ENCODE results near the gene PCCA. TPM values are rescaled to one million over a fixed set of nuclear protein-coding genes. Genes with fewer than 3 reads are reported as not detected.
A peak's percentile ranks its signal among the peaks of the same experiment; 100 is the strongest.

Gene PCCA
- total and polyA plus RNA-seq, 4 experiments from 2014 or later: 4.4 to 9.7 (median 7.4) TPM

DNA sequence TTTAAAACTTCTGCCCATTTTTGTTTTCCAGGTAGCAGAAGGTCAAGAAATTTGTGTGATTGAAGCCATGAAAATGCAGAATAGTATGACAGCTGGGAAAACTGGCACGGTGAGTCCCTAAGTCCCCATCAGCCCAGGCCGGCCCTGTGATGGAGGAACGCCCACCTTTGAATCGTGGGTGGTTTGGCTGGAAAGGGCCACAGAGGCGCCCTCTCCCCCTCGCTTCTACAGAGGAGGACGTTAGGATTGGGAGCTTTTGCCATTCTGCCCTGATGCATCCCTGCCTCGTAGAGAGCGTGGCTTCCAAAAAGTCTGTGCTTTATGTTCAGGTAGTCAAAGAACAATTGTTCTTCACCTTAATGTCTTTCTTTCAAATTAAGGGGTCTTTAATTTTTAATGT, 438.8 kb downstream of the PCCA start:
- H3K9me3 ChIP-seq (ENCODE audit: control insufficient read depth in 1 of 2, low read length in 2 of 2): no peaks in the 10 kb centered on the region
- H3K27me3 ChIP-seq (ENCODE audit: insufficient read depth, low read length): no peaks in the 10 kb centered on the region
- Mint-ChIP-seq H3K4me3 (no peak overlapping the region), H3K36me3 (peaks cover 7 to 18% of the 10 kb centered on the region in 2 donors), H3K4me1 (peaks cover under 1 to 7% (median 1%) of the 10 kb centered on the region in 4 donors), H3K27me3 (no peaks in the 10 kb centered on the region), H3K27ac (no peak overlapping the region), H3K9me3 (no peaks in the 10 kb centered on the region)
- H3K4me3 ChIP-seq (ENCODE audit: low read length in 2 of 2): no peak overlapping the region
- no peaks in the 10 kb centered on the region for H3K36me3 ChIP-seq (ENCODE audit: insufficient read depth, low read length)
- no peaks in the 10 kb centered on the region for H3K4me1 ChIP-seq (ENCODE audit: insufficient read depth, low read length)
- ChIA-PET POLR2A (ENCODE audit: partially characterized antibody) (no interaction called here), CTCF (ENCODE audit: partially characterized antibody) (no interaction called here)
- intact Hi-C loops (cut with micrococcal nuclease): no loop called here
- no peak for DNase-seq
- H3K27ac ChIP-seq (ENCODE audit: low read depth, low read length): no peak overlapping the region

GRCh38 chr13:100528353-100528752, 439.5 kb downstream of the PCCA start:
- no peaks in the 10 kb centered on the region for H3K27me3 ChIP-seq (ENCODE audit: insufficient read depth, low read length)
- H3K27ac Mint-ChIP-seq: peak overlapping the region in 1 of 7 donors; percentile 35
- H3K27me3 Mint-ChIP-seq: no peaks in the 10 kb centered on the region
- H3K9me3 ChIP-seq (ENCODE audit: control insufficient read depth in 1 of 2, low read length in 2 of 2): no peaks in the 10 kb centered on the region
- H3K4me3 Mint-ChIP-seq: no peak overlapping the region
- no peaks in the 10 kb centered on the region for H3K4me1 ChIP-seq (ENCODE audit: insufficient read depth, low read length)
- H3K4me1 Mint-ChIP-seq: peaks cover 0 to 3% (median under 1%) of the 10 kb centered on the region in 4 donors
- H3K4me3 ChIP-seq (ENCODE audit: low read length in 2 of 2): no peak overlapping the region
- peaks cover 7 to 18% of the 10 kb centered on the region in 2 donors for H3K36me3 Mint-ChIP-seq
- CTCF ChIA-PET (ENCODE audit: partially characterized antibody): no interaction called here
- no peaks in the 10 kb centered on the region for H3K9me3 Mint-ChIP-seq
- H3K27ac ChIP-seq (ENCODE audit: low read depth, low read length): no peak overlapping the region
- no peaks in the 10 kb centered on the region for H3K36me3 ChIP-seq (ENCODE audit: insufficient read depth, low read length)
- POLR2A ChIA-PET (ENCODE audit: partially characterized antibody): no interaction called here
- intact Hi-C loops (cut with micrococcal nuclease): no loop called here
- DNase-seq: no peak

- CTCF ChIA-PET (ENCODE audit: partially characterized antibody): no interaction called here
- no peak overlapping the region for H3K27ac Mint-ChIP-seq
- no peaks in the 10 kb centered on the region for H3K9me3 Mint-ChIP-seq
- Histone ChIP-seq H3K27ac (ENCODE audit: low read depth, low read length) (no peak overlapping the region), H3K4me1 (ENCODE audit: insufficient read depth, low read length) (no peaks in the 10 kb centered on the region), H3K4me3 (ENCODE audit: low read length in 2 of 2) (no peak overlapping the region), H3K27me3 (ENCODE audit: insufficient read depth, low read length) (no peaks in the 10 kb centered on the region), H3K9me3 (ENCODE audit: control insufficient read depth in 1 of 2, low read length in 2 of 2) (no peaks in the 10 kb centered on the region), H3K36me3 (ENCODE audit: insufficient read depth, low read length) (no peaks in the 10 kb centered on the region)
- POLR2A ChIA-PET (ENCODE audit: partially characterized antibody): no interaction called here
- DNase-seq: no peak
- no peaks in the 10 kb centered on the region for H3K27me3 Mint-ChIP-seq
- peaks cover 7 to 18% of the 10 kb centered on the region in 2 donors for H3K36me3 Mint-ChIP-seq
- intact Hi-C loops (cut with micrococcal nuclease): no loop called here
- H3K4me1 Mint-ChIP-seq: peaks cover 0 to 3% (median under 1%) of the 10 kb centered on the region in 4 donors
- H3K4me3 Mint-ChIP-seq: no peak overlapping the region
Measured at GRCh38 chr13:100528820-100529219, 439.9 kb downstream of the PCCA start.

DNA sequence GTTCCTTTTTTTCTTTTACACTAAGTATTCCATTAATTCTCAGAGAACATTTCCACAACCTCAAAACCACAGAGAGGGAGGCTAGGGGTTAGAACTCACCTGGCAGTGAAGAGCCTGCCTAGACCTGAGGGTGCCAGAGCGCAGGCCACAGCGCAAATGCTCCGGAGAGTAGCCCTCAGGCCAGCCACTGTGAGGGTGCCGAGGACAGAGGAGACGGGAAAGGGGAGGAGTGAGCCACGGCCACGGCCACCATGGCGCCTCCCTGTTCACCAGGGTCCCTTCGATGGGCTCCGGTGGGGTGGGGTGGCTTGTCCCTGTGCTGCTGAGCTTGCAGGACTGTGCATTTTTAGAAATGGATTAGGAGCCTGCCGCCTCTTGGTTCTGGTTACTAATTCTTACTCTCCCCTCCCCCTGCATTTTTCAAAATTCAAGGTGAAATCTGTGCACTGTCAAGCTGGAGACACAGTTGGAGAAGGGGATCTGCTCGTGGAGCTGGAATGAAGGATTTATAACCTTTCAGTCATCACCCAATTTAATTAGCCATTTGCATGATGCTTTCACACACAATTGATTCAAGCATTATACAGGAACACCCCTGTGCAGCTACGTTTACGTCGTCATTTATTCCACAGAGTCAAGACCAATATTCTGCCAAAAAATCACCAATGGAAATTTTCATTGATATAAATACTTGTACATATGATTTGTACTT, 440.9 kb downstream of the PCCA start:
- no peak for DNase-seq
- peak overlapping the region in 1 of 7 donors; percentile 26 for H3K27ac Mint-ChIP-seq
- intact Hi-C loops (cut with micrococcal nuclease): no loop called here

DNA sequence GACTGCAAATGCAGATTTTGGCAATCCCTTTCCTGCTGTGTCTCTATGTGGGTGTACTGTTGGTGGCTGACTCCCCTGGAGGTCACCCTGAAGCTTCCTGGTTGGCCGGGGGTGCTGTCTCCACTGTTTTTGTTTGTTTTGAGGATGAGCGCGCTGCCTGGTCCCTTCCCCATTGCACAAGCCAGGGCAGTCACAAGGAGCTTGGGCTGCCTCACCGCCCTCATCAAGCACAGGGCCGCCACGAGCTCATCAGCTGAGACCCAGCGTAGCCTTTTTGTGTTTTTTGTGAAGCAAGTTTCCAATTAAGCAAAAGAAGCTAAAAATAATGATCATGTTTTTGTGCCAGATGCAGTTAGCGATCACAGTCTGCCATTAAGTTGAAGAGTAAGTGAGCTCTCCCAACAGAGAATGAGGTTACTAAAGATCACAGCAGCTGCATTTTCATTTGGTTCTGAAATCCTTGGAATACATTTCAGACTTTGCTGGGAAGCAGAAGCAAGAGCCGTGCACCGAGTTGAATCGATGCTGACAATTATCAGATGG, 441.8 kb downstream of the PCCA start:
- POLR2A ChIA-PET (ENCODE audit: partially characterized antibody): no interaction called here
- H3K36me3 Mint-ChIP-seq: peaks cover 8 to 15% of the 10 kb centered on the region in 2 donors
- no peaks in the 10 kb centered on the region for H3K27me3 ChIP-seq (ENCODE audit: insufficient read depth, low read length)
- DNase-seq: no peak
- H3K9me3 ChIP-seq (ENCODE audit: control insufficient read depth in 1 of 2, low read length in 2 of 2): no peaks in the 10 kb centered on the region
- H3K4me1 ChIP-seq (ENCODE audit: insufficient read depth, low read length): no peaks in the 10 kb centered on the region
- intact Hi-C loops (cut with micrococcal nuclease): no loop called here
- CTCF ChIA-PET (ENCODE audit: partially characterized antibody): interaction anchor here (1.3 to 2.1 kb wide), 3 partner anchors 14 to 43 kb away, joined by 3 to 8 read pairs (median 3); no protein-coding TSS in a partner anchor
- no peaks in the 10 kb centered on the region for H3K27me3 Mint-ChIP-seq
- H3K9me3 Mint-ChIP-seq: no peaks in the 10 kb centered on the region
- H3K36me3 ChIP-seq (ENCODE audit: insufficient read depth, low read length): no peaks in the 10 kb centered on the region
- no peak overlapping the region for H3K27ac Mint-ChIP-seq
- no peak overlapping the region for H3K4me3 ChIP-seq (ENCODE audit: low read length in 2 of 2)
- H3K4me1 Mint-ChIP-seq: peaks cover 0 to 3% (median 0%) of the 10 kb centered on the region in 4 donors
- H3K4me3 Mint-ChIP-seq: no peak overlapping the region
- H3K27ac ChIP-seq (ENCODE audit: low read depth, low read length): no peak overlapping the region

More for the DNA sequence above, 440.9 kb downstream of the PCCA start:
- Histone ChIP-seq H3K4me1 (ENCODE audit: insufficient read depth, low read length) (no peaks in the 10 kb centered on the region), H3K4me3 (ENCODE audit: low read length in 2 of 2) (no peak overlapping the region), H3K9me3 (ENCODE audit: control insufficient read depth in 1 of 2, low read length in 2 of 2) (no peaks in the 10 kb centered on the region), H3K36me3 (ENCODE audit: insufficient read depth, low read length) (no peaks in the 10 kb centered on the region), H3K27ac (ENCODE audit: low read depth, low read length) (no peak overlapping the region), H3K27me3 (ENCODE audit: insufficient read depth, low read length) (no peaks in the 10 kb centered on the region)
- H3K9me3 Mint-ChIP-seq: no peaks in the 10 kb centered on the region
- H3K4me3 Mint-ChIP-seq: no peak overlapping the region
- H3K27me3 Mint-ChIP-seq: no peaks in the 10 kb centered on the region
- ChIA-PET CTCF (ENCODE audit: partially characterized antibody) (interaction anchor here (2.1 kb wide), 1 partner anchor 15 kb away, joined by 8 read pairs; no protein-coding TSS in a partner anchor), POLR2A (ENCODE audit: partially characterized antibody) (no interaction called here)
- H3K36me3 Mint-ChIP-seq: peaks cover 5 to 17% of the 10 kb centered on the region in 2 donors
- peaks cover 0 to 3% (median under 1%) of the 10 kb centered on the region in 4 donors for H3K4me1 Mint-ChIP-seq

- H3K36me3 Mint-ChIP-seq: peaks cover 8 to 15% of the 10 kb centered on the region in 2 donors
- H3K27ac Mint-ChIP-seq: no peak overlapping the region
- H3K9me3 Mint-ChIP-seq: no peaks in the 10 kb centered on the region
- Histone ChIP-seq H3K27me3 (ENCODE audit: insufficient read depth, low read length) (no peaks in the 10 kb centered on the region), H3K4me1 (ENCODE audit: insufficient read depth, low read length) (peaks cover 7% of the 10 kb centered on the region), H3K9me3 (ENCODE audit: control insufficient read depth in 1 of 2, low read length in 2 of 2) (no peaks in the 10 kb centered on the region), H3K27ac (ENCODE audit: low read depth, low read length) (no peak overlapping the region), H3K4me3 (ENCODE audit: low read length in 2 of 2) (no peak overlapping the region), H3K36me3 (ENCODE audit: insufficient read depth, low read length) (no peaks in the 10 kb centered on the region)
- H3K4me3 Mint-ChIP-seq: no peak overlapping the region
- no peak for DNase-seq
- H3K4me1 Mint-ChIP-seq: peaks cover 0 to 8% (median 4%) of the 10 kb centered on the region in 4 donors
- intact Hi-C loops (cut with micrococcal nuclease): no loop called here
- ChIA-PET POLR2A (ENCODE audit: partially characterized antibody) (no interaction called here), CTCF (ENCODE audit: partially characterized antibody) (interaction anchor here (1.2 to 2.1 kb wide), 2 partner anchors 18 to 22 kb away, joined by 3 to 8 read pairs; no protein-coding TSS in a partner anchor)
- H3K27me3 Mint-ChIP-seq: no peaks in the 10 kb centered on the region
Measured at GRCh38 chr13:100532090-100532766, 443.3 kb downstream of the PCCA start.

GRCh38 chr13:100532836-100533435, 444.0 kb downstream of the PCCA start:
- Mint-ChIP-seq H3K36me3 (peaks cover 8 to 15% of the 10 kb centered on the region in 2 donors), H3K27me3 (no peaks in the 10 kb centered on the region), H3K9me3 (no peaks in the 10 kb centered on the region), H3K4me1 (peaks cover 0 to 15% (median 10%) of the 10 kb centered on the region in 4 donors), H3K4me3 (no peak overlapping the region), H3K27ac (no peak overlapping the region)
- H3K27me3 ChIP-seq (ENCODE audit: insufficient read depth, low read length): no peaks in the 10 kb centered on the region
- H3K27ac ChIP-seq (ENCODE audit: low read depth, low read length): no peak overlapping the region
- H3K36me3 ChIP-seq (ENCODE audit: insufficient read depth, low read length): no peaks in the 10 kb centered on the region
- ChIA-PET POLR2A (ENCODE audit: partially characterized antibody) (no interaction called here), CTCF (ENCODE audit: partially characterized antibody) (interaction anchor here (1.2 kb wide), 1 partner anchor 23 kb away, joined by 3 read pairs; no protein-coding TSS in a partner anchor)
- H3K4me3 ChIP-seq (ENCODE audit: low read length in 2 of 2): no peak overlapping the region
- intact Hi-C loops (cut with micrococcal nuclease): no loop called here
- no peak for DNase-seq
- peaks cover 14% of the 10 kb centered on the region for H3K4me1 ChIP-seq (ENCODE audit: insufficient read depth, low read length)
- H3K9me3 ChIP-seq (ENCODE audit: control insufficient read depth in 1 of 2, low read length in 2 of 2): no peaks in the 10 kb centered on the region
